GM18519 (cell line): Measurements from ENCODE around the gene ITFG1.
"Not testable (repeated sequence)": the region's sequence is repeated elsewhere in the genome, so short reads cannot be mapped to it uniquely, and the experiment has no call there.

Source experiments
- ATAC-seq: cut with Tn5 transposase; IDR thresholded peaks from one replicate; pipeline ENCODE4 v1.9.1; 2021; ENCODE audit warnings: mild to moderate bottlenecking, moderate library complexity; ENCODE audit not compliant: unreplicated experiment, low FRiP score

The ITFG1 gene

DNA sequence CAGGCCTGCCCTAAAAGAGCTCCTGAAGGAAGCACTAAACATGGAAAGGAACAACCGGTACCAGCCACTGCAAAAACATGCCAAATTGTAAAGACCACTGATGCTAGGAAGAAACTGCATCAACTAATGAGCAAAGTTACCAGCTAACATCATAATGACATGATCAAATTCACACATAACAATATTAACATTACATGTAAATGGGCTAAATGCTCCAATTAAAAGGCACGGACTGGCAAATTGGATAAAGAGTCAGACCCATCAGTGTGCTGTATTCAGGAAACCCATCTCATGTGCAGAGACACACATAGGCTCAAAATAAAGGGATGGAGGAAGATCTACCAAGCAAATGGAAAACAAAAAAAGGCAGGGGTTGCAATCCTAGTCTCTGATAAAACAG, 111.8 kb downstream of the ITFG1 start:
- not testable (repeated sequence) for ATAC-seq

DNA sequence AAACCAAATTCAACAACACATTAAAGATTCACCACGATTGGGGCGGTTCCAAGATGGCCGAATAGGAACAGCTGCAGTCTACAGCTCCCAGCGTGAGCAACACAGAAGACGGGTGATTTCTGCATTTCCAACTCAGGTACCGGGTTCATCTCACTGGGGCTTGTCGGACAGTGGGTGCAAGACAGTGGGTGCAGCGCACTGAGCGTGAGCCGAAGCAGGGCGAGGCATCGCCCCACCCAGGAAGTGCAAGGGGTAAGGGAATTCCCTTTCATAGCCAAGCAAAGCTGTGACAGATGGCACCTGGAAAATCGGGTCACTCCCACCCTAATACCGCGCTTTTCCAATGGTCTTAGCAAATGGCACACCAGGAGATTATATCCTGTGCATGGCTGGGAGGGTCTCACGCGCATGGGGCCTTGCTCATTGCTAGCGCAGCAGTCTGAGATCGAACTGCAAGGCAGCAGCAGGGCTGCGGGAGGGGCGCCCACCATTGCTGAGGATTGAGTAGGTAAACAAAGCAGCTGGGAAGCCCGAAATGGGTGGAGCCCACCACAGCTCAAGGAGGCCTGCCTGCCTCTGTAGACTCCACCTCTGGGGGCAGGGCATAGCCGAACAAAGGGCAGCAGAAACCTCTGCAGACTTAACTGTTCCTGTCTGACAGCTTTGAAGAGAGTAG, 113.7 kb downstream of the ITFG1 start:
- ATAC-seq = not testable (repeated sequence)

DNA sequence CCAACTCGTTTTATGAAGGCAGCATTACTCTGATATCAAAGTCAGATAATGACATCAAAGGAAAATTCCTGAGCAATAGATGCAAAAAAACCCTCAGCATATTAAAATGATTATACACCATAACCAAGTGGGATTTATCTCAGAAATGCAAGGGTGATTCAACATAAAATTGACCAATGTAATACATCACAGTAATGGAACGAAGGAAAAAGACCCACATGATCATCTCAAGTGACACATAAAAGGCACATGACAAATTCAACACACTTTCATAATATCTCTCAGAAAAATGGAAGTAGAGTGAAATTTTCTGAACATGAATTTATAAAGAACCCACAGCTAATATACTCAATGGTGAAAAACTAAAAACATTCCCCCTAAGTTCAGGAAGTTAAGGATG, 118.8 kb downstream of the ITFG1 start:
- no peak for ATAC-seq

DNA sequence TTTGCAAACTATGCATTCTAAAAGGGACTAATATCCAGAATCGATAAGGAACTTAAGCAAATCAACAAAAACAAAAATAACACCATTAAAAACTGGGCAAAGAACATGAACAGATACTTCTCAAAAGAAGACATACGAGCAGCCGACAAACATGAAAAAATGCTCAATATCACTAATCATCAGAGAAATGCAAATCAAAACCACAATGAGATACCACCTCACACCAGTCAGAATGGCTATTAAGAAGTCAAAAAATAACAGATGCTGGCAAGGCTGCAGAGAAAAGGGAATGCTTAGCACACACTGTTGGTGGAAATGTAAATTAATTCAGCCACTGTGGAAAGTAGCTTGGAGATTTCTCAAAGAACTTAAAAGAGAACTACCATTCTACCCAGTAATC, 130.3 kb downstream of the ITFG1 start:
- not testable (repeated sequence) for ATAC-seq

DNA sequence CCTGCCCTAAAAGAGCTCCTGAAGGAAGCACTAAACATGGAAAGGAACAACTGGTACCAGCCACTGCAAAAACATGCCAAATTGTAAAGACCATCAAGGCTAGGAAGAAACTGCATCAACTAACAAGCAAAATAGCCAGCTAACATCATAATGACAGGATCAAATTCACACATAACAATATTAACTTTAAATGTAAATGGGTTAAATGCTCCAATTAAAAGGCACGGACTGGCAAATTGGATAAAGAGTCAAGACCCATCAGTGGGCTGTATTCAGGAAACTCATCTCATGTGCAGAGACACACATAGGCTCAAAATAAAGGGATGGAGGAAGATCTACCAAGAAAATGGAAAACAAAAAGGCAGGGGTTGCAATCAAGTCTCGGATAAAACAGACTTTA, 136.6 kb downstream of the ITFG1 start:
- ATAC-seq = not testable (repeated sequence)

DNA sequence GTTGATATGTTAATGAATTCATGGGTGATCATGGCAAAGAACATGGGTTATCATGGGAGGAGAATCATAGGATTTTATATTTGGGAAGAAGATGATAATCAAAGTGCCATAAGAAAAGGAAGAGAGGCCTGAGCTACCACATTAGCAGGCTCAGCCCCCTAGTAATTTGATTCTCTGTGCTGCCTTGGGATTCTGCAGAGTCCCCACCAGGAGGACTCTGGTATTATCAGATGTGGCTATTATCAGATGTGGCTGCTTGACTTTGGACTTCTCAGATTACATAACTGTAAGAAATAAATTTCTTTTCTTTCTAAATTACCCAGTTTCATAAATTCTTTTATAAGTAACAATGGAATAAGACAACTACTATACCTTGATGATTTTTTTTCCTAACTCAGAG, 137.6 kb downstream of the ITFG1 start:
- ATAC-seq = no peak

DNA sequence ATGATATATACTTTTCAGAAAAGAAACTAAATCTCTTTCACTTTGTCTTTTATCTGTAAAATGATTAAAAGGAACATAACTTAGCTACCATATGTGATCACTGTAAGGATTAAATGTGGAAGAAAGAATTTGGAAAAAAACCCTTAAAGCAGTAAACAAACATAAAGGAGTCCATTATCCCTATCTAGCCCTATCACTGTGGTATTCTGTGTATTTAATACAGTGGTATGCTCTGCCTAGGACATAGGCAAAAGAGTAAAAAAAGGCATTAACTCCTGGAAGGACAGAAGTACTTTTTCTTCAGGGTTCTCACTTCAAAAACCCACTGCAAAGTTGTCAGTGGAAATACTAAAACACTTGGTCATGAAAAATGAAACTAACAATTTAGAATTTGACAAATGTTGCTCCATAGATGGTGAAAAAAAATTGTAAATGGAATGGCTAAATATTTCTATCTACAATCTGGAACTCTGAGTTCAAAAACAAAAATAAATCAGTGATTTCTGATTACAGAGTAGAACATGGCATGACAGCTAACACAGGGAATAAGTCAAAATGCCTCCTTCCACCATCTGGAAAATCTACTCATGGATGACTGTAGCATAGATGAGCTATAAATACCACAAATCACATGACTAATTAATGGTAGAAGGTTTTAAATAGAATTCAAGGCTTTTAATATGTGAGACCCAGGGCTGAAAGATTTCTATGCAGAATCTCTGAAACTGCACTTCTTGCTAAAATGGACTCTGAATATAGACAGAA, 140.1 kb downstream of the ITFG1 start:
- ATAC-seq = no peak

DNA sequence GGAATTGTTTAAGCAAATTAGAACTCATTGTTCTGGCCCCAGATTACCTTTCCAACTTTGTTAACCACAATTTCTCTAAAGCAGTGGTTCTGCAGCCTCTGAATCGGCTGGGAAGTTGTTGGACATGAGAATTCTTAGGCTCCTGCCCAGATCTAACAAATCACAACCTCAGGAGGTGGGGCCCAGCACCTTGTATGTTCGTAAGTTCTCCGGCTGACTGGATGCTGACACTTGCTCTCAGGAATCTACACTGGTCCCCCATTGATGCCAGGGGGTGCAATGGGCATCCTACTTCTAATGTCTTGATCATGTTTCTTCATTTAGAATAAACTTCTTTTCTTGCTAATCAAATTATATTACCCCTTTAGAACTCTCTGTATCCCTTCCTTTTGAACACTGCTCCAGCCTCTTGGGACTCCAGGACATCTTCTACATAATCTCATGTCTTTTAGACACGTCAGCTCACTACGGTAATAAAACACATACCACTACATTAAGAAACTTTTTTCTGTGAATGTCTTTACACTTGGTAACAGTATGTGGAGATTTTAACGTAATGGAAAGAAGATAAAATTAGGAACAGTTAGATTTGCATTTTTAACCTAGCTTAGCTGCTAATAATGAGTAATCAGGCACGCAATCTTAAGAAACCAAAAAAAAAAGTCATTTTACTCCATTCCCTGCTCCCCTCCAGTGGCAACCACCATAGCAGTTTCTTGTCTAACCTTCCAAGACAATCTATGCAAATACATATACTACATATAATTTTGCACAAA, 143.2 kb downstream of the ITFG1 start:
- ATAC-seq = no peak

DNA sequence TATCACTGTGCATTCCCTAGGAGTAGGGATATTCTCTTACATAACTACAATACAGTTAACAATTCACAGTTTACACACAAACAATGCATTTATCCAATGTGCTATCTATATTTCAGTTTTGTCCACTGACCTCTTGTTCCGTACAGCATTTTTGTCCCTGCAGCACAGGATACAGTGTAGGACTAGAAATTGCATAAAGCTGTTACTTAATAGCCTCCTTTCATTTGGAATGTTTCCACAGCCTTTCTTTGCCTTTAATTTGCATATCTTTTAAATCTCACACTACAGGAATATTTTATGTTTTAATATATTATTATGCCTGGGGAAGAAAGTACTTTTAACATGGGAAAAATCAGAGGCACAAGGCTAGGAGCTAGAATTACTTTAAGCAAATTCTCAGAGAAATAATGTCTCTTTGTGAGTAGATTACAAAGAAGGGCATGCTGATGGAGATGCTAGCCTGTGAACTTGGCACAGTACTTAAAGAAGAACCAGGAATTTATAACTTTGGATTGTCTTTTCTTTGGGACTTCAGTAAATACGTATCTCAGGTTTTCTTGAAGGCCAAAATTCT, 144.3 kb downstream of the ITFG1 start:
- no peak for ATAC-seq

DNA sequence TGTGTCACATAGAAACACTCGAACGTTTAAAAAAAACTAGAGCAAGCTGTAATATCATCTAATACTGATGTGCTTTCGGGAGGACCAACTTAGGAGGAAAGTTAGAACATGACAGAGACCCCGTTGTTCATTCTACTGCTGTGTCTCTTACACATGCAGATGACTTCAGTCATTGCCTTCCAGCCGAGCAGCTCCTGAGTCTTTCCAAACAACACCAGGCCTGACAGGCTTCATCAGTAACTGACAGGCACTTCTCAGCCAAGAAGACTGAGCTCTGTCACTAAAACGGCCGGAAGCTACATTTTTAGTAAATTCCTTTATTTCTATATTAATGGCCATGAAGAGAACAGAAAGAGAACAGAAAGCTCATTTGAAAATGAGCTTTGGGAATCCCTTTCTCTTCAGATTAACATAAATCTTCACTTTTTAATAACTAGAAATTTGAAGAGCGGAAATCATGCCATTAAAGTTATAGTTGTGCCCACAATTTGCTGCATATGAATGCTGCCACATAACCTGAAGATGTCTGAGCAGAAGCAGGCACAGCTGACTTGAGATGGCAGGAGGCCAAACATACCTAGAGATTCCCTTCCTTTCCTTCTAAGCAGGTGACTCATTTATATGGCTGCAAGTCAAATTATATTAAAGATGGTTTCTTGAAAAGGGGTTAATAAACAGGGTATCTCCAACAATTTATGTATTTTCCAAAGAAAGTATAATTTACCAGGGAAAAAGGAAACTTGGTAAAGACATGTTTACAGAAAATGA, 148.9 kb downstream of the ITFG1 start:
- no peak for ATAC-seq

DNA sequence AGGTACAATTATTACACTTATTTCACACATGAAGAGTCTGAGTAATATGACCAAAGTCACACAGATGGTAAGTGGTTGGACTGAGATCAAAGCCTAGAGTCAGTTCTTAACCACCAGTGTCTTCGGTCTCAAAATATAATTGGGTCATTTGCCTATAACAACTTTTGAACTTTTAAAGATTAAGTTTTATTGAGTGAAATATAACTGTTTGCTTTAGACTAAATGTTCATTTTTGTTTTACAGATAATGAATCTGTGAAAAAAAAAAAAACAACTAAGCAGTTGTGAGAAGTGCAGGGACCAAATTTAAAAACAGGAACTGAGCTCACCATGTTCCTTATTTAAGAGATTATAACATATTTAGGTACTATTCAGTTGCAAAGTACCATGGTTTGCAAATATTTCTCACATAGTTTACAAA, 150.1 kb downstream of the ITFG1 start:
- peak; percentile 84 for ATAC-seq

DNA sequence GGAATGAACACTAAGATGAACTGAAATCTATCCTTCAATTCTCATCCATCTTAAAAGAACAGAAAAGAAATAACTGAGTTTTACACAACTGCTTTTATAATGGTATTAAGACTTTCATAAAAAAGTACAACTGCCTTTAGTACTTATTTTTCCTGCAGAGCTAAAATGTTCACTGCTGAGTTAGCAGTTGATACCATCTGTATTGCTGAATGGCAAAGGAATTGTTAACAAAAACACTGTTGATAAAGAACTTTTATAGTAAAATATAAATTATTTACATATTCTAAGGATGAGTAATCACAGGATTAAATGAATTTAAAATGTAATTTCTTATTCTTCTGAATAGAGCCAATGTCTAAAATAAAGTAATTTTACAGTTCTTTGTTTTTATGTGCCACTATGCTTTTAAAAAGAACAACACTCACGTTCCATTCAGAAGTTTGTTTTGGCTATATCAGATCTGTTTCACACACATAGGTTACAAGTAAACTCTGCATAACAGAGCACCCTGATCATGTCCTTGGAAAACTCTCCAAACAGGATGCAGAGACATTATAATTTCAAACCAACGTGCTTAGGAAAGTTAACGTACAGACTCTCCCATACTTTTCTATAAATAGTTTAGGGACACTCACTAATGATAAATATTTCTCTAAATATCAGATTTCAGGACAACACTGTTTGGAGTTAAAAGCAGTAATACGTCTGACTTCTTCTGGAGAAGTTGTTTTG, 151.1 kb downstream of the ITFG1 start:
- ATAC-seq = no peak

DNA sequence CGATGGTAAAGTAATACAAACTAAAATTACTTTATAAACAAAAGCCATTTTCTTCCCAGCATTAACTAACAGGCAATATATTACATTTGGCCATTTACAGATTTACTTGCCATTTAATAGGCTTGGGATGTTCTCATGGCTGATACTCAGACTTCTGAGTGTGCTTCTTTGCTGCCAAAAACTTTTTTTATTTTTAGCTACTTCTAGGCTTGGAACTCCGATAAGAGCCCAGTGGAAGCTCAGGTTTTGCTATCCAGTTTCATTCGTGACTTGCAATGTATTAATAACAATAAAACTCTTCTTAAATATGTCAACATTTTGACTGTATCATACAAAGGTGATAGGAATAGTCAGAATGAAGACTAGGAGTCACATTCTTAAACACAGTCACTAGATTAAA, 152.3 kb downstream of the ITFG1 start:
- ATAC-seq = no peak

DNA sequence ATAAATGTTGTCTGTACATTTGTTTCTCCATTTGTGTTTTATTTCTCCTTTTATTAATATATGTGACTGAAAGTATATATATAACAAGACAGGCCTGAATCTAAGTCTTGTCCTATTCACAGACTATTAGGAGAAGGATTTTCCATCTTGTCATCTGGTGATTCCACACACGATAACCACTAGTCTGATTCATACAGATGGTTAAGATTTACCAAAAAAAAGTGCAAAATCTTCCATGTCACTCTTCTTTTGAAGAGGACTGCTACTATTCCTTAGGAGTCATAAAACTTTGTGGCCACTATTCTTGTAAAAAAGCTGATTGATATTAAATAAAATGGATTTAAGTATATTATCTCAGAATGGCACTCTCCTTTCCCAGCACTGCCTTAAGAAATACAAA, 156.3 kb downstream of the ITFG1 start:
- no peak for ATAC-seq

DNA sequence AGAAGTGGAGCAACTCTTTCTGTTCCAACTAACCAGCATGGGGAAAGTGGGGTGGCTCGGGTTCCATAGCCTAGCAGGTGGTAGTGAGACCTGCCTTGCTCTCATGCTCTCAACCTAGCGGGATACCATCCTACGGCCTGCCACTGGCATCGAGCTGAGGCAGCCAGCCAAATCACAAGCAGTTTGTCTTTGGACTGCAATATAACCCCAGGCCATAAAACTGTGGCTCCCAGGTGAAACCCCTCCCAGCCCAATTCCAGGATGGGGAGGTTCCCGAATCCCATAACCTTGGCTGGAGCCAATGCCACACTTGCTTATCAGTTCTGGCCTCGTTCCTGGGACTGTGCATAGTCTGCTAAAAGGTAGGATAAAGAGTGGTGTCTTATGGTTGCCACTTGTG, 161.3 kb downstream of the ITFG1 start:
- ATAC-seq = no peak

DNA sequence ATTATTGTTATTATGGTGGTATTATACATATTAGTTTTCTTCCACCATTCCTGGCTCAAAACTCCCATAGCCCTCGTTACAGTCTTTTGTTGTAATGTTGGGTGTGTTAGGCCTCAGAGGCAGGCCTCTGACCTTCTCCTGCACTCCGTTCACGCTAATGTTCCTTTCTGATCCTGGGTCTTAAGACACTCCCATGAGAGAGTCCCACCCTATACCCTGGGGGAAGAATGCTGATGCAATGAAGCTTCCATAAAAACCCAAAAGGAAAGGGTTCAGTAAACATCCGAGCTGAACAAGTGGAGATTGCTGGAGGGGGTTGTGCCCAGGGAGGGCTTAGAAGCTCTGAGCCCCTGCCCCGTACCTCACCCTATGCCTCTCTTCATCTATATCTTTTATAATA, 175.9 kb downstream of the ITFG1 start:
- no peak for ATAC-seq

DNA sequence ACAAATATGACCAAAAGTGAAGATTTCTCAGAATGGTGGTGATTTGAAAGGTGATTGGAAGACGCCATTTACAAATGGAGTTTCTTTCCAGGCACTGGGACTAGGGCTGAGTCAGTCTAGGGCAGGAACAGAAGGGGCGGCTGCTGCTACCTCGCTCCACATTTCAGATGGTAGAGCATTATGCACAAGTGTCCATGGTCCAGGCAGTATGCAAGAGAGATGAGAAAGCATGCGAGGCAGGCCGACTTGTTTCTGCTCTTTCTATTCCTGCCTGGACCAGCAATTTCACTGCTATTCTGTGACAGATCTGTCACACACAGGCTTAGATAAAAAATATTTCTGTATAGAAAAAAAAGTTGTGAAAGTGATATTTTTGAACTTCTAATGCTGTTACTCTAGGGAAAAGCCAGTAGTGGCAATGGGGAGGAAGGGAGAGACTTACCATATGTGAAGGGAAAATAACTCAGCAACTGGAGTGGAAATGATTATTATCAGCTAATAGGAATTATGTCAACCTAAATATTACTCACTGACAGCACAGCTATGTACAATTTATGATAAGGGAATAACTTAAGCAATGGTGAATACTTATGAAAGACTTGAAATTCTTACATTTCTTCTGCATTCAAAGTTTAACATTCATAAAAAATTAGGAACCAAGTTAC, 182.4 kb downstream of the ITFG1 start:
- ATAC-seq = no peak

DNA sequence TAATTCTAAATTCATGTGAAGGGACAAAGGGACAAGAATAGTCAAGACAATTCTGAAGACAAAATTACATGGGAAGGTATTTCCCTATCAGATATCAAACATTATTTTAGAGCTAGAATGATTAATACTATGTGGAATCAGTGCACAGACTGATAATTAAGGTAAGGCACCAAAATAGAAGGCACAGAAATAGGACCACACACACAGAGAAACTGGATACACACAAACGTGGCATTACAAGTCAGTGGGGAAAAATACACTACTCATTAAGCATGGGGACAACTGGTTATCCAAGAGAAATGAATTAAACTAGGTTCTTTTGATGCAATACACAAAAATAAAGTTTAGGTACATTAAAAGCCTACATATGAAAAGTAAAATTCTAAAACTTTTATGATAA, 184.3 kb downstream of the ITFG1 start:
- ATAC-seq = no peak

DNA sequence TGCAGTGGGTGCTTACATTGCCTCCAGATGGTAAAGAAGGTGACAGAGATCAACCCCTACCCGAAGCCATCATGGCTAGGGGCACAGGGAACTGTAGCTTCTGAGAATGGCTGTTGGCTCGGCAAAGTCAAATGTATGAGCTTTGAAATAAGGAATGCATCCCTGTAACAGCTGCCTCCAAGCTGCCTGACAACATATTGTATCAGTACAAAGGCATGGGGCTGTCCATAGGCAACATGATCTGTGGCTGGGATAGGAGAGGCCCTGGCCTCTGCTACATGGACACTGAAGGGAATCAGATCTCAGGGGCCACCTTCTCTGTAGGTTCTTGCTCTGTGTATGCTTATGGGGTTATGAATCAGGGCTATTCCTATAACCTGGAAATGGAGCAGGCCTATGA, 197.9 kb downstream of the ITFG1 start:
- no peak for ATAC-seq
